ENCODE measurements around the gene METRNL.
A peak's percentile ranks its signal among the peaks of the same experiment; 100 is the strongest.

METRNL gene

GRCh38 chr17:83058266-83058798 is 21.1 kb upstream of the METRNL start:
- TF ChIP-seq CTCF (conservative IDR thresholded peaks at IDR 0.05) (no peak), ZFX (IDR thresholded peaks at IDR 0.05) (no peak)
- no peak overlapping the region for H3K27ac ChIP-seq

GRCh38 chr17:83061586-83061985 is 17.8 kb upstream of the METRNL start:
- H3K27ac ChIP-seq: no peak overlapping the region
- TF ChIP-seq ZFX (IDR thresholded peaks at IDR 0.05) (no peak), CTCF (conservative IDR thresholded peaks at IDR 0.05) (no peak)

GRCh38 chr17:83062011-83062817 is 17.2 kb upstream of the METRNL start:
- no peak for TF ChIP-seq CTCF (conservative IDR thresholded peaks at IDR 0.05)
- no peak for TF ChIP-seq ZFX (IDR thresholded peaks at IDR 0.05)
- no peak overlapping the region for H3K27ac ChIP-seq

GRCh38 chr17:83062818-83063671 is 16.4 kb upstream of the METRNL start:
- no peak for TF ChIP-seq ZFX (IDR thresholded peaks at IDR 0.05)
- TF ChIP-seq CTCF (conservative IDR thresholded peaks at IDR 0.05): no peak

GRCh38 chr17:83064021-83064731 is 15.2 kb upstream of the METRNL start:
- H3K27ac ChIP-seq: peak overlapping the region; percentile 86
- no peak for TF ChIP-seq CTCF (conservative IDR thresholded peaks at IDR 0.05)
- peak; percentile 49; the same call in 1 of the 2 replicates for TF ChIP-seq ZFX (IDR thresholded peaks at IDR 0.05)

More at GRCh38 chr17:83062818-83063671, 16.4 kb upstream of the METRNL start:
- peak overlapping the region; percentile 86; the same call in 1 of the 2 replicates for H3K27ac ChIP-seq

- H3K27ac ChIP-seq: peak overlapping the region; percentile 86
- no peak; the same call in 1 of the 2 replicates for TF ChIP-seq ZFX (IDR thresholded peaks at IDR 0.05)
- no peak for TF ChIP-seq CTCF (conservative IDR thresholded peaks at IDR 0.05)
These were observed 14.4 kb upstream of the METRNL start for GRCh38 chr17:83064732-83065659.

All from C4-2B (cell line).